BJ (cell line): Measurements from ENCODE around the gene TMEM135. TPM values are rescaled to one million over a fixed set of nuclear protein-coding genes. Genes with fewer than 3 reads are reported as not detected.

Experiments used
- CTCF ChIA-PET: fragments of 350-600 bp; formaldehyde crosslinking; extraction: SDS; loops from one replicate; lab custom pipeline; 2021; ENCODE audit warnings: antibody characterized with exemption, inconsistent platforms; lab: Yijun Ruan, JAX
- POLR2A ChIA-PET: fragments of 300-600 bp; sonication (Branson Sonifier 250); formaldehyde crosslinking; extraction: SDS; loops from one replicate; lab custom pipeline; 2021; ENCODE audit warnings: antibody characterized with exemption; lab: Charles Lee
- DNase-seq: peaks from one replicate; pipeline ENCODE4 v3.0.0-alpha.2; 2011; ENCODE audit warnings: low read depth
- H3K27me3 ChIP-seq: 2 replicates; pipeline ENCODE4 v1.6.0; 2011; ENCODE audit warnings: low read length; ENCODE audit not compliant: control insufficient read depth, insufficient read depth
- H3K36me3 ChIP-seq: 2 replicates; pipeline ENCODE4 v1.5.1; 2011; ENCODE audit warnings: low read length; ENCODE audit not compliant: control insufficient read depth, insufficient read depth
- H3K4me3 ChIP-seq: 2 replicates; pipeline ENCODE4 v1.5.1; 2011; ENCODE audit warnings: low read depth, mild to moderate bottlenecking, control low read depth, low read length
- CTCF ChIP-seq: IDR thresholded peaks from 2 replicates; pipeline ENCODE4 v1.5.1; 2011; ENCODE audit warnings: low read depth, mild to moderate bottlenecking, control low read depth, inconsistent platforms, low read length, moderate library complexity; ENCODE audit not compliant: insufficient read depth
- polyA plus RNA-seq: library from polyadenylated mRNA; depleted of rRNA; stranded (reverse); fragments of >200 nt; gene quantifications from 2 replicates; pipeline ENCODE4 v1.2.3, GENCODE V29; 2011

Gene TMEM135
- polyA plus RNA-seq, 1 experiment, result 4.6 TPM

GRCh38 chr11:87366346-87366745 is 328.6 kb downstream of the TMEM135 start:
- TF ChIP-seq CTCF, result no peak
- no peak overlapping the region for H3K4me3 ChIP-seq
- POLR2A ChIA-PET, result no interaction called here
- H3K36me3 ChIP-seq, result no peaks in the 10 kb centered on the region
- no peaks in the 10 kb centered on the region for H3K27me3 ChIP-seq
- CTCF ChIA-PET, result interaction anchor here (0.5 to 1.6 kb wide), 2 partner anchors 11 to 359 kb away, joined by 3 to 5 read pairs; no protein-coding TSS in a partner anchor
- DNase-seq, result no peak

GRCh38 chr11:87366763-87367405 is 329.1 kb downstream of the TMEM135 start:
- Histone ChIP-seq H3K4me3 (no peak overlapping the region), H3K27me3 (no peaks in the 10 kb centered on the region), H3K36me3 (no peaks in the 10 kb centered on the region)
- ChIA-PET POLR2A (no interaction called here), CTCF (interaction anchor here (1.6 kb wide), 2 partner anchors 11 to 47 kb away, joined by 3 to 5 read pairs; no protein-coding TSS in a partner anchor)
- TF ChIP-seq CTCF, result no peak
- no peak for DNase-seq

GRCh38 chr11:87368151-87368550 is 330.4 kb downstream of the TMEM135 start:
- POLR2A ChIA-PET, result no interaction called here

GRCh38 chr11:87368858-87369480 is 331.2 kb downstream of the TMEM135 start:
- Histone ChIP-seq H3K36me3 (no peaks in the 10 kb centered on the region), H3K4me3 (no peak overlapping the region), H3K27me3 (no peaks in the 10 kb centered on the region)
- no peak for DNase-seq
- ChIA-PET POLR2A (no interaction called here), CTCF (interaction anchor here (0.8 to 1.5 kb wide), 5 partner anchors 9 to 648 kb away, joined by 3 to 4 read pairs (median 3); no protein-coding TSS in a partner anchor)
- no peak for TF ChIP-seq CTCF

More at GRCh38 chr11:87368151-87368550, 330.4 kb downstream of the TMEM135 start:
- no peak for TF ChIP-seq CTCF
- CTCF ChIA-PET, result interaction anchor here (0.7 to 1.6 kb wide), 5 partner anchors 10 to 584 kb away, joined by 3 read pairs; no protein-coding TSS in a partner anchor
- no peaks in the 10 kb centered on the region for H3K36me3 ChIP-seq
- H3K4me3 ChIP-seq, result no peak overlapping the region
- no peaks in the 10 kb centered on the region for H3K27me3 ChIP-seq
- no peak for DNase-seq

- POLR2A ChIA-PET, result no interaction called here
- no peak for TF ChIP-seq CTCF
- H3K4me3 ChIP-seq, result no peak overlapping the region
- DNase-seq, result no peak
- H3K27me3 ChIP-seq, result no peaks in the 10 kb centered on the region
- H3K36me3 ChIP-seq, result no peaks in the 10 kb centered on the region
- CTCF ChIA-PET, result interaction anchor here (1.0 to 1.5 kb wide), 3 partner anchors 18 to 647 kb away, joined by 3 to 4 read pairs (median 3); no protein-coding TSS in a partner anchor
These were observed 332.2 kb downstream of the TMEM135 start for GRCh38 chr11:87369888-87370287.
